SK-N-MC (cell line): ENCODE results near the gene PDCD1.
"Not testable (repeated sequence)": the region's sequence is repeated elsewhere in the genome, so short reads cannot be mapped to it uniquely, and the experiment has no call there.

Source experiments
- DNase-seq: peaks from one replicate; pipeline ENCODE4 v3.0.0-alpha.2; 2011; ENCODE audit warnings: low read depth, low spot score
- H3K27ac ChIP-seq: fragments of 200-600 bp; sonication (generic); 2 replicates; pipeline ENCODE4 v1.5.1; 2016; ENCODE audit warnings: mixed run types
- H3K36me3 ChIP-seq: fragments of 200-600 bp; sonication (generic); 2 replicates; pipeline ENCODE4 v1.6.1; 2017; ENCODE audit warnings: antibody characterized with exemption, low read length, mixed read lengths; ENCODE audit not compliant: insufficient read depth
- H3K4me3 ChIP-seq: fragments of 200-600 bp; sonication (generic); 2 replicates; pipeline ENCODE4 v1.5.1; 2016
- H3K9ac ChIP-seq: fragments of 200-600 bp; sonication (generic); 2 replicates; pipeline ENCODE4 v1.8.0; 2017; ENCODE audit warnings: mixed run types, mixed read lengths; ENCODE audit not compliant: insufficient read length
- H3K9me3 ChIP-seq: fragments of 200-600 bp; sonication (generic); 2 replicates; pipeline ENCODE4 v1.6.1; 2017; ENCODE audit warnings: low read depth, mild to moderate bottlenecking, antibody characterized with exemption, low read length, moderate library complexity, mixed read lengths
- EZH2 ChIP-seq: fragments of 200-600 bp; sonication (generic); IDR thresholded peaks from one replicate; pipeline ENCODE4 v1.6.1; 2017; ENCODE audit warnings: antibody characterized with exemption
- FOXP2 ChIP-seq: optimal IDR thresholded peaks from 2 replicates; pipeline ENCODE3; 2011; ENCODE audit warnings: mild to moderate bottlenecking, moderate library complexity; ENCODE audit not compliant: insufficient read depth; ENCODE audit errors: extremely low read length, control extremely low read depth
- POLR2AphosphoS5 ChIP-seq: IDR thresholded peaks from 2 replicates; pipeline ENCODE4 v1.6.1; 2012; ENCODE audit warnings: mild to moderate bottlenecking, low read depth, low read length, borderline replicate concordance

Gene PDCD1

DNA sequence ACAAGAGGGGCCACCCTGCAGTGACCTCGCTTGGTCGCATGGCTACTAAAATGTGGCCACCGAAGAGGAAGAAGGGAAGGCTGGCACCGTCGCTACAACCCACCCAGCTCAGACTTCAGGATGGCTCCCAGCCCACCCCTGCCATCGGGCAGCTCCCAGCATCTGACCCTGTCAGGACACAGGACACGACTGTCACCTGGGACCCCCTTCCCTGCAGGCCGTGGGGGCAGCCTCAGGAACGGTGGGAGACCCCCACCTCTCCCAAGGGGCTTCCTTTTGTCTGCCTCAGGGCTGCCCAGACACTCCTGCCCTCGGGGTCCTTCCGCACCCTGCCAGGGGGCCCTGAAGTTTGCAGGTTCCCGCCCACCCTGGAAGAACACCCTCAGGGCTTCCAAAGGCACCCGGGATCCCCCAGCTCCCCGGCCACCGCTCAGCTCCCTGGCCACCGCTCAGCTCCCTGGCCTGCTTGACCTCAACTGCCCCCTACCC lies 18.5 kb upstream of the PDCD1 start:
- no peak overlapping the region for H3K4me3 ChIP-seq
- DNase-seq = no peak
- H3K27ac ChIP-seq = no peak overlapping the region
- H3K9ac ChIP-seq = no peak overlapping the region
- no peaks in the 10 kb centered on the region for H3K36me3 ChIP-seq
- TF ChIP-seq EZH2 (no peak), POLR2AphosphoS5 (no peak)
- no peaks in the 10 kb centered on the region for H3K9me3 ChIP-seq

DNA sequence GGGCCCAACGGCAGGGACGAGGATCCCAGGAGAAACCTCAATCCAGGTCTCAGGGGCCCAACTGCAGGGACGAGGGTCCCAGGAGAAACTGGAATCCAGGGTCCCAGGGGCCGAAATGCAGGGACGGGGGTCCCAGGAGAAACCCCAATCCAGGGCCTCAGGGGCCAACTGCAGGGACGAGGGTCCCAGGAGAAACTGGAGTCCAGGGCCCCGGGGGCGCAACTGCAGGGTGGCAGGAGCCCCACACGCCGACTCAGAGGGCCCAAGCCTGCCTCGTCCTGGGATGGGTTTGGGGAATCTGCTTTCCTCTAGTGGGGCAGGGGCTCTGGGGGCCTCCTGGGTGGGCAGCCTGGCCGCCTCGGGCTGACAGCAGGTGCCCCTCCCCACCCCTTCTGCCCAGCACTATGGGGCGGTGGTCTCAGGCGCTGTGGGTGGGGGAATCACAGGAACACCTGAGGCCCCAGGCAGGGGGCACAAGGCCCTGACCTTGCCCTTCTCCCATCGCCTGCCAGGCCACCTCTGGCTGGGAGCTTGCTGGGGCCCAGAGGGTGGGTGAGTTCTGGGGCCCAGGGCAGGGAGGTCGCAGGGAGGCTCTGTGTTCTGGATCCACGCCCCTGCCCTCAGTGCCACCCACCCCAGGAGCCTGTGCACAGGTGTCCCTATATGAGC lies 18.0 kb upstream of the PDCD1 start:
- DNase-seq = no peak
- TF ChIP-seq POLR2AphosphoS5 (no peak), FOXP2 (no peak), EZH2 (no peak)
- no peaks in the 10 kb centered on the region for H3K36me3 ChIP-seq
- H3K9ac ChIP-seq = no peak overlapping the region
- H3K27ac ChIP-seq = no peak overlapping the region
- no peaks in the 10 kb centered on the region for H3K9me3 ChIP-seq
- no peak overlapping the region for H3K4me3 ChIP-seq

DNA sequence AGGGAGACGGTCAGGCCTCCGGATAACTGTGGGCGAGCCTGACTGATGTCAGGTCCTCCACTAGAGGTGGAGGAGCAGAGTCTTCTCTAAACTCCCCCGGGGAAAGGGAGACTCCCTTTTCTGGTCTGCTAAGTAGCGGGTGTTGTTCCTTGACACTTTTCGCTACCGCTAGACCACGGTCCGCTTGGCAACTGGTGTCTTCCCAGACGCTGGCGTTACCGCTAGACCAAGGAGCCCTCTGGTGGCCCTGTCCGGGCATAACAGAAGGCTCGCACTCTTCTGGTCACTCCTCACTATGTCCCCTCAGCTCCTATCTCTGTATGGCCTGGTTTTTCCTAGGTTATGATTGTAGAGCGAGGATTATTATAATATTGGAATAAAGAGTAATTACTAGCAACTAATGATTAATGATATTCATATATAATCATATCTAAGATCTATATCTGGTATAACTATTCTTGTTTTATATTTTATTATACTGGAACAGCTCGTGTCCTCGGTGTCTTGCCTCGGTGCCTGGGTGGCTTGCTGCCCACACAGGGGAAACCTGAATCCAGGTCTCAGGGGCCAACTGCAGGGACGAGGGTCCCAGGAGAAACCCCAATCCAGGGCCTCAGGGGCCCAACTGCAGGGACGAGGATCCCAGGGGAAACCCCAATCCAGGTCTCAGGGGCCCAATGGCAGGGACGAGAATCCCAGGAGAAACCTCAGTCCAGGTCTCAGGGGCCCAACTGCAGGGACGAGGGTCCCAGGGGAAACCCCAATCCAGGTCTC lies 17.2 kb upstream of the PDCD1 start:
- not testable (repeated sequence) for H3K36me3 ChIP-seq, H3K27ac ChIP-seq, H3K4me3 ChIP-seq, H3K9me3 ChIP-seq, H3K9ac ChIP-seq, DNase-seq

DNA sequence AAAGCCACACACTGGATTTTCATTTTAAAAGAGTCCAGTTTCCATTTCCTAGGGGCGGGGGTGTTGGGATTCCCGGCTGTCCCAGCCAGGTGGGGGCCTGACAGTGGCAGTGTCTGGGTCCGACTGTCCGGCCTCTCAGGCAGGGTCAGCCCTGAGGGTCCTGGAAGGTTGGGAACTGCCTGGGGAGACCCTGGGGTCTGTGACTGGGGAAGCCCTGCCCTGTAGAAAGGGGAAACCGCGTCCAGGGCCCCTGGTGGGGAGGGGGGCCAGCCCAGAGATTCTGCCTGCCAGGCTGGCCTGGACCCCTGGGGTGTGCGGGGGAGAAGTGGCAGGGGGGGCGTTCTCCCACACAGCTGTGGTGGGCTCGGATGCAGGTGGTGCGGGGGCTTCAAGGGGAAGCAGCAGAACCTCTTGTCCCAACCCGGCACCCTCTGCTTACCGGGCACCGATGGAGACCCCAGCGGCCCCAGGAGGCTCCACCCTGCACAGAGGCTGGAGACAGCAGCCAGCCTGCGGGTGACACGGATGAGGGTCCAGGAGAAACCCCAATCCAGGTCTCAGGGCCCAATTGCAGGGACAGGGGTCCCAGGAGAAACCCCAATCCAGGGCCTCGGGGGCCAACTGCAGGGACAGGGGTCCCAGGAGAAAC lies 15.7 kb upstream of the PDCD1 start:
- Histone ChIP-seq H3K9ac (no peak overlapping the region), H3K27ac (no peak overlapping the region), H3K36me3 (no peaks in the 10 kb centered on the region), H3K9me3 (no peaks in the 10 kb centered on the region), H3K4me3 (no peak overlapping the region)
- no peak for TF ChIP-seq EZH2
- no peak for DNase-seq

DNA sequence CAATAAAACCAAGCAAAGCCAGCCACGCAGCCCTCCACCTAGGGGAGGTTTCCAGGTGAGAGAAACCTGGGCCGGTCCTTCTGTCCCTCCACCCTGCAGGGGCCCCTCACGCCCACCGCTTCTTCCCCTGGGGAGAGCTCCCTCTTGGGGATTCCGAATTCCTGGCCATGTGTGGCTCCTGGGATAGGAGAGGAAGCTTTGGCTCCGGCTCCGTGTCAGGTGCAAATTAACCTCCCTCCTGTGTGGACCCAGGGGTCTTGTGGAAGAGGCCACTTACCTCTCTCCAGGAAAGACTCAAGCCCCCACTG lies 15.1 kb upstream of the PDCD1 start:
- no peak for DNase-seq
- Histone ChIP-seq H3K36me3 (no peaks in the 10 kb centered on the region), H3K9me3 (no peaks in the 10 kb centered on the region), H3K4me3 (no peak overlapping the region), H3K9ac (no peak overlapping the region), H3K27ac (no peak overlapping the region)
- TF ChIP-seq POLR2AphosphoS5 (no peak), EZH2 (no peak), FOXP2 (no peak)

DNA sequence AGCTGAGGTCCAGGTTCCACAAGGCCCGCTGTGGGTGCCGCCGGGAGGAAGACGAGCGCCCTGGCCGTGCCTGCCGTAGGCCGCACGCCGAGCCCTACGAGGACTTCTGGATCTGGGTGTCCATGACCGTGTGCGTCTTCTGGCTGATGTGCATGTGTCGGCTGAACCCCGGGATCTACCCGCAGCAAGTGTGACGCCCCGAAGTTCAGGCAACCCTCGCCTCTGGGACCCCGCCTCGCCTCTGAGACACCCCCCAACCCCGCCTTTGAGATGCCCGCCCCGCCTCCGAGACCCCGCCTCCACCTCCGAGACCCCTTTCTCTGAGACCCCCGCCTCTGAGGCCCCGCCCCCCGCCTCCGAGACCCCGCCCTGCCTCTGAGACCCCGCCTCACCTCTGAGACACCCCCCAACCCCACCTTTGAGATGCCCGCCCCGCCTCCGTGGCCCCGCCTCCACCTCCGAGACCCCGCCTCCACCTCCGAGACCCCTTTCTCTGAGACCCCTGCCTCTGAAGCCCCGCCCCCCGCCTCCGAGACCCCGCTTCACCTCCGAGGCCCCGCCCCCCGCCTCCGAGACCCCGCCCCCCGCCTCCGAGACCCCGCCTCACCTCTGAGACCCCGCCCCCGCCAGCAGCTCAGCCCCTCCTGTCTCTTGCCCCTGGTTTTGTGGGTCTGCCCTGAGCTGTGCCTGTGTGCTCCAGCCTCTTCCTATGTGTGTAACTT lies 14.5 kb upstream of the PDCD1 start:
- no peak overlapping the region for H3K9ac ChIP-seq
- no peaks in the 10 kb centered on the region for H3K36me3 ChIP-seq
- no peaks in the 10 kb centered on the region for H3K9me3 ChIP-seq
- TF ChIP-seq FOXP2 (no peak), POLR2AphosphoS5 (no peak), EZH2 (no peak)
- no peak overlapping the region for H3K4me3 ChIP-seq
- no peak for DNase-seq
- H3K27ac ChIP-seq = no peak overlapping the region

DNA sequence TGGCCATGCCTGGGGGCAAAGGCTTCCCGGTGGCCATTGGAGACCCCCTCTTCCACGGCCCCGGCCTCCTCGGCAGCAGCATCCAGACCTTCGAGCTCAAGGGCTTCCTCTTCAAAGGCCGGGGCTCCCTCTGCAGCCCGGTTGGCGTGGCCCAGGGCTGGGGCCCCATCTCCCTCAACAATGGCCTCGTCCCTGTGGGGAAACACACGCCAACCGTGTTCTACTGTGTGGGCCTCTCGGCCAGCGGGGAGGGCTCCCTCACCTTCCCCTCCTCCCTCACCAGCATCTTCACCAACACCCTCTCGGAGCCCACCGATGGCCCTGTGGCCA lies 13.6 kb upstream of the PDCD1 start:
- Histone ChIP-seq H3K9ac (no peak overlapping the region), H3K9me3 (no peaks in the 10 kb centered on the region), H3K27ac (no peak overlapping the region), H3K36me3 (no peaks in the 10 kb centered on the region), H3K4me3 (no peak overlapping the region)
- DNase-seq = no peak
- TF ChIP-seq FOXP2 (no peak), POLR2AphosphoS5 (no peak), EZH2 (no peak)

DNA sequence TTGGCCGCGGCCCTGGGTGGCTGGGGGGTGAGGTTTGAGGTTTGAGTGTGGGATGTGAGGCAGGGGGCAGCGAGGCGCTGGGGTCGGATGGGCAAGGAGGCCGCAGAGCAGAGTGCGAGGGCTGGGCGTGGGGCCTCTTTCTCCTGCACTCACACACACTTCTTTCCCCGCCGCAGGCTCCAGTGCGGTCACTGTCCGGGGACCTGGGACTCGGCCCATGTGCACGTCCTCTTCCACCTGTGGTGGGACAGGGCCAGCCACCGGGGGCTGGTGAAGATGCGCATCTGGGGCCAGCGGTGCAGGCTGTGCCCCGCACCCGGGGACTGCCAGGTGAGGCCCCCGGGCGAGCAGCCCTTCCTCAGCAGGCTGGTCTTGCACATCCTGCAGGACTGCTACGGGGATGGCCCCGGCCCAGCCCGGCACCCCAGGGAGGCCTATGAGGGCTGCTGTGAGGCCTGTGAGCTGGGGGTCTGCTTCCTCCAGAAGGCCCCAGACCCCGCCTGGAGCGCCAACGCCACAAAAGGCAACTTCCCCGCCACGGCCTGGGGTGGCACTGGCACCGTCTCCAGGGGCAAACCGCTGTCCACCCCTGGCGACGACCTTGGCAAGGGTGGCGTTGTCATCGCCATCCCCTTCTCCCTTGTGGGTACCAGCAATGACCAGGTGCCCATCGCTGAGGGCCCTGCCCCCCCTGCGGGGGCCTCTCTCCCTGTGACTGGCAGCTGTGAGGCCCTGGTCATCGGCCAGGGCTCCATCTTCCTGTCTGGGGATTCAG lies 13.0 kb upstream of the PDCD1 start:
- H3K36me3 ChIP-seq = no peaks in the 10 kb centered on the region
- no peak for DNase-seq
- H3K27ac ChIP-seq = no peak overlapping the region
- no peak overlapping the region for H3K9ac ChIP-seq
- TF ChIP-seq FOXP2 (no peak), EZH2 (no peak), POLR2AphosphoS5 (no peak)
- no peak overlapping the region for H3K4me3 ChIP-seq
- H3K9me3 ChIP-seq = no peaks in the 10 kb centered on the region
